GM21360 (cell line): ENCODE measurements around the gene VAV1.
"Not testable (repeated sequence)": the region's sequence is repeated elsewhere in the genome, so short reads cannot be mapped to it uniquely, and the experiment has no call there.

ENCODE experiments used
- ATAC-seq: cut with Tn5 transposase; IDR thresholded peaks from one replicate; pipeline ENCODE4 v1.9.1; 2021; ENCODE audit warnings: mild to moderate bottlenecking, moderate library complexity; ENCODE audit not compliant: unreplicated experiment

VAV1 gene

DNA sequence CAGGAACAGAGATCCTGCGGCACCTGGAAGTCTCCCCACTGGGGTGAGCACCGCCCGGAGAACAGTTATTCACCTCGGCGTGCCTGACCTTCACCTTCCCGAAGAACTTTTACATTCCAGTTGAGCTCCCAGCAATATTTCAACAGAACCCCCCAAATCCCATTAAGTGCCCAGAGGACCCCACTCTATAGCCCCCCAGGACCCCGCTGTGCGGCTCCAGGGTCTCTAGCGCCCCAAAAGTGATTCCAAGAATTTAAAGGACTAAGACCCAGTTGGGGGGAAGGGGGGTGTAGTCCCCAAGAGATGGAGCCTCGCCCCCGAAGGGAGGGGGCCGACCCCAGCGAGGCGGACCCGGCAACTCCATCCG, 35.6 kb upstream of the VAV1 start:
- ATAC-seq = no peak

- peak; percentile 48 for ATAC-seq
Observed at GRCh38 chr19:6737284-6737872, 35.1 kb upstream of the VAV1 start, which contains the start of gene GPR108. TSS of gene GPR108 (minus strand) at chr19:6737580. CDS start at chr19:6737576, 4 bp downstream.

GRCh38 chr19:6737873-6738786, 34.4 kb upstream of the VAV1 start:
- ATAC-seq = no peak

DNA sequence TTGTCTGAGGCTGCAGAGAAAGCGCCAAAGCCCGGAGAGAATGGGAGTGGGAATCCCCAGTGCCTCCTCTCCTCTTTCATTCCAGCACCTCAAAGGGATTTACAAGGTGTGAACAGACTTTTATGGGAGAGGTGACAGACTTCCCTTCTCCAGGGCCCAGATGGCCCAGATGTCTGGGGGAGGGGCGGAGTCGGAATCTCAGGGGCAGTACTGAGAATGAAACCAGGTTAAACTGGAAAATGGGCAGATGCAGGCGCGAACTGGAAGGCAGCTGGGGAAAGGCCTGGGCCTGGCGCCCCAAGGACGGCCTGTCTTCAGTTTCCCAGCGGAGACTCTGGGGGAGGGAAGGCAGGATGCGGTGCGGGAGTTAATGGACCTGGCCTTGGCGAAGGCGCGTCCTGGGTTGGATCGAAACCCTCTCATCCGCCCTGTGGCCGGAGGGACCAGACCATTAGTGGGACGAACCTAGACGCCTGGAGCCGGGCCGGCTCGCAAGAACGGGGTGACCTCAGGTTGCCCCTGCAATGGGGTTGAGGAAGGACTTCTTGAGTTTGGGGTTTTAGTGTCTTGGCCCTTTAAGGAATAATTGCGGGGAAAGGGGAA, 33.6 kb upstream of the VAV1 start:
- no peak for ATAC-seq

GRCh38 chr19:6739390-6739882, 33.1 kb upstream of the VAV1 start, which contains the start of gene TRIP10:
TSS of gene TRIP10 (plus strand) at chr19:6739680. CDS start at chr19:6739762, 82 bp downstream.
- ATAC-seq = no peak

- ATAC-seq = no peak
Observed at GRCh38 chr19:6739883-6740588, 32.5 kb upstream of the VAV1 start.

- no peak for ATAC-seq
Observed at GRCh38 chr19:6740589-6741343, 31.7 kb upstream of the VAV1 start.

DNA sequence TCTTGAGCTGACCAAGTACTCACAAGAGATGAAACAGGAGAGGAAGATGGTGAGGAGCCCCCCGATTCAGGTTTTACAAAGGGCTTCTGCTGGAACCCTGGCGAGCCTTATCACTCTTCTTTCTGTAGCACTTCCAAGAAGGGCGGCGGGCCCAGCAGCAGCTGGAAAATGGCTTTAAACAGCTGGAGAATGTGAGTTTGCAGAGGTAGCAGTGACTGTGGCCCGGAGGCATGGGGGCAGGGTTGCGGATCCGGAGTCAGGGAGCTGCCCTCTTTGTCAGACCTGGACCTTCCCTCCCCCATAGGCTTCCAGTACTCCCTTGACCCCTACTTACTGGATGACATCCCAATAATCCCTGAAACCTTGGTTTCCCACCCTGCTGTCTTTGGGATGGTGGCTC, 29.4 kb upstream of the VAV1 start:
- no peak for ATAC-seq

DNA sequence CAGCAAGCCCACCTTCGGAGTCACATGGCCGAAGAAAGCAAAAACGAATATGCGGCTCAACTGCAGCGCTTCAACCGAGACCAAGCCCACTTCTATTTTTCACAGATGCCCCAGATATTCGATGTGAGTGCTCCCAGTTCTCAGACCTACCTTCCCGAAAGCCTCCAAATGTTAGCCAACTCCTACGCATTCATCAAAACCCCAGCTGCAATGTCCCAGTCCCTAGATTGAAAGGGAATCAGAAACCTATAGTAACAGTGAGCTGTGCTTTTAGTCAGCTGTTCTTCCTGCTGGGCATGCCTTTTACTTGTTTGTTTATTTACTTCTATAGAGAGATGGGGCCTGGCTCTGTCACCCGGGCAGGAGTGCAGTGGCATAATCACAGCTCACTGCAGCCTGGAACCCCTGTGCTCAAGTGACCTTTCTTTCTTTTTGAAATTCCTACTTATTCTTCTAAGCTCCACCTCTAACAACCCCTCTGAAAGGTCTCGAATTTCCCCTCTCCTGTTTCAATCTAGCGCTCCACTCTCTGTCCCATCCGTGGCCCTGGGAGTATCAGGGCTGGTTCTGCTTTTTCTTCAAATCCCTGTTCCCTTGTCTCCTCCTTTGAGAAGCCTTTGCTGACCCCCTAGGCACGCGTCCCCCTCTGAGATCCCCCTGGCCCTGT, 28.7 kb upstream of the VAV1 start:
- ATAC-seq = no peak

- no peak for ATAC-seq
Observed at GRCh38 chr19:6744381-6745301, 27.9 kb upstream of the VAV1 start.

DNA sequence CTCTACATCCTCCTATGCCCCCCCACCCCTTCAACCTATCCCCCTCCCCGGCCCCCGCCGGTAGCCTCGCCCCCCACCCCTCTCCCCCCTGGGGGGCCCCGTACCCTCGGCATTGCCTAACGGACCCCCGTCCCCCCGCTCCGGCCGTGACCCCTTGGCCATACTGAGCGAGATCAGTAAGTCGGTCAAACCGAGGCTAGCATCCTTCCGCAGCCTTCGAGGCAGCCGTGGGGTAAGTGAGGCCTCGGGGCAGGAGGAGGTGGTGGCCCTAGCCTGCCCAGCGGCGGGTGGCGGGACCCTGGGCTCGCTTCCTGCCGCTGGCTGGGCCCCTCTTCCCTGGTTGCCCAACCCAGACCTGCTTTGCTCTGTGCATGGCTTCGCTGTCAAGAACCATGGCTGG, 26.5 kb upstream of the VAV1 start:
- no peak for ATAC-seq

GRCh38 chr19:6748543-6748942, 24.0 kb upstream of the VAV1 start:
- not testable (repeated sequence) for ATAC-seq

GRCh38 chr19:6750062-6750461, 22.4 kb upstream of the VAV1 start:
- no peak for ATAC-seq

DNA sequence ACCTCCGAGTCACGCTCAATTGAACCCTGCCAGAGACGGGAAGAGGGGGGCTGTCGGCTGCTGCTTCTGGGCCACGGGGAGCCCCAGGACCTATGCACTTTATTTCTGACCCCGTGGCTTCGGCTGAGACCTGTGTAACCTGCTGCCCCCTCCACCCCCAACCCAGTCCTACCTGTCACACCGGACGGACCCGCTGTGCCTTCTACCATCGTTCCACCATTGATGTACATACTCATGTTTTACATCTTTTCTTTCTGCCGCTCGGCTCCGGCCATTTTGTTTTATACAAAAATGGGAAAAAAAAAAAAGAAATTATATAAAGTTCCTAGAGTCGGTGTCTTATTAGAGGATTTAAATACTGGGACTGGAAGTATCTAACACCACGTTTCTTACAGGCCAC, 21.3 kb upstream of the VAV1 start:
- no peak for ATAC-seq

DNA sequence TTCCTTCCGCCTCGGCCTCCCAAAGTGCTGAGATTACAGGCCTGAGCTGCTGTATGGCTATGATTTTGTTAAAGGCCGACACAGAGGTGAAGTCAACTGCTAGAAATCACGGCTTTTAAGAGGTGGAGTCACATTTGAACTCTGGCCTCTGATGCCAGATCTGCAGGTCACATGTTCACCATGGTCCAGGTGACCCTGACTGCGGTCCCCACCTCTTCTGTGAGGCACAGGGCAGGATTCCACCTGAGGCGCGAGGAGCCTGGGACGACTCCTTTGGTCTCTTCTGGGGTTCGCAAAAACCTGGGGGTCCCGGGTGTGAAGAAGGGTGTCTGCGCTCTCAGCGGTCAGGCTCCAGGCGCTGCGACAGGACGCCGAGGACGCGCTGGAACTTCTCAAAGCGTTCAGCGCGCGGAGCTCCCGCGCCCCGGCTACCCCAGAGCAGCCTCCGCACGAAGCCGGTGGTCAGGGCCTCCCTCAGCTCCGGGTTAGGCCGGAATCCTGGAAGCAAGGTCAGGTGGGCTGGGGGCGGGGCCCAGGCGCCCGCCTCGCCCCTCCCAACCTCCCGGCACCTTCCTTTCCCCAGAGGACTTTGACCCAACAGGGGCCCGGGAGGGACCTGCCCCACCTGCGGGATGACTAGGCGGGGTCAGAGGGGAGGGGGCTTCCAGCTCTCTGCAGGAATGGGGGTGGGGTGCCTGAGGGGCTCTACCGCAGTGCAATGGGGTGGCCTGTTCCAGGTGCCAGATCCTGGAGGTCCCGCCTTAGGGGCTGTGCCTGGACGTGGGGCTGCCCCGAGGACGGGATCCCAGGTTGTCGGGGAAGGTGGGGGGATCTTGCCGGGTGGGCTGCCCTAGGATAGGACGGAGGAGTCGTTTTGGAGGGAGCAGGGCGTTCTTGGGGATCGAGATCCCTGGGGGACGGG, 20.0 kb upstream of the VAV1 start:
- ATAC-seq = no peak

GRCh38 chr19:6753178-6754031, 19.1 kb upstream of the VAV1 start:
- peak; percentile 79 for ATAC-seq

- no peak for ATAC-seq
Observed at GRCh38 chr19:6754136-6754535, 18.4 kb upstream of the VAV1 start.
